Measurements from ENCODE around the gene ITGB3. TPM values are rescaled to one million over a fixed set of nuclear protein-coding genes. Genes with fewer than 3 reads are reported as not detected.

Gene ITGB3
- total and polyA plus RNA-seq, 9 of the 15 experiments (the other 6 are each of a cell fraction or from before 2014, with no cell fraction given), result 0.08 to 2.6 (median 0.62) TPM; not detected in 1

GRCh38 chr17:47291242-47291873 is 37.7 kb downstream of the ITGB3 start (continued):
- TF ChIP-seq UBTF (IDR thresholded peaks at IDR 0.05; ENCODE audit: borderline replicate concordance in 1 of 2, low read depth in 2 of 2, low read length in 2 of 2) (no peak), HNRNPLL (IDR thresholded peaks at IDR 0.05; ENCODE audit: low read depth, low read length, poor library complexity, severe bottlenecking) (no peak), ZNF740 (CRISPR knock-in tag; IDR thresholded peaks at IDR 0.05) (no peak), ZNF740 (tag; IDR thresholded peaks at IDR 0.05) (no peak), GTF2A2 (tag; IDR thresholded peaks at IDR 0.05) (no peak), ZBTB49 (CRISPR knock-in tag; IDR thresholded peaks at IDR 0.05; ENCODE audit: borderline replicate concordance) (no peak), NFE2 (IDR thresholded peaks at IDR 0.05; ENCODE audit: low read depth) (no peak), PTRF (tag; IDR thresholded peaks at IDR 0.05) (no peak), MECOM (CRISPR knock-in tag; IDR thresholded peaks at IDR 0.05) (no peak), BRD4 (IDR thresholded peaks at IDR 0.05) (no peak), CTCF (IDR thresholded peaks at IDR 0.05 in 2 of 3, conservative IDR thresholded peaks at IDR 0.05 in 1 of 3; ENCODE audit: insufficient read depth in 2 of 3, low read depth in 1 of 3, low read length in 3 of 3) (no peak), ZNF699 (CRISPR knock-in tag; IDR thresholded peaks at IDR 0.05; ENCODE audit: insufficient replicate concordance) (no peak), CREBBP (IDR thresholded peaks at IDR 0.05; ENCODE audit: low read depth, low read length) (no peak), GTF2E2 (tag; IDR thresholded peaks at IDR 0.05) (no peak), CCNT2 (IDR thresholded peaks at IDR 0.05; ENCODE audit: borderline replicate concordance, extremely low read depth, insufficient read length, low read depth, low read length) (peak; percentile 63), NCOA4 (IDR thresholded peaks at IDR 0.05; ENCODE audit: partially characterized antibody) (no peak), ZNF121 (CRISPR knock-in tag; conservative IDR thresholded peaks at IDR 0.05) (no peak), NR1H2 (CRISPR knock-in tag; IDR thresholded peaks at IDR 0.05) (no peak), ZNF507 (tag; conservative IDR thresholded peaks at IDR 0.05) (no peak), TRIM24 (IDR thresholded peaks at IDR 0.05) (peak; percentile 38 to 50; a peak in 2 of 4 replicates), HDAC3 (IDR thresholded peaks at IDR 0.05; ENCODE audit: borderline replicate concordance, partially characterized antibody) (peak; percentile 68)
